Adrenal gland (tissue), 12 donors: ENCODE results near the gene RNF148. TPM values are rescaled to one million over a fixed set of nuclear protein-coding genes. Genes with fewer than 3 reads are reported as not detected.

Experiments
- DNase-seq, 7 donors: peaks; one replicate each; pipeline ENCODE4 v3.0.0-alpha.2; 2019 to 2020
- H3K27ac ChIP-seq, 5 donors: fragments of 200-600 bp; sonication (generic) in 4 of 5; 1 replicate in 3 of 5; 2 replicates in 2 of 5; pipeline versions ENCODE4 v1.5.1 to v1.8.0; 2016 to 2020; ENCODE audit warnings: mild to moderate bottlenecking in 1 of 5
- H3K27me3 ChIP-seq: fragments of 200-600 bp; 2 replicates; pipeline ENCODE4 v1.8.0; 2021
- H3K36me3 ChIP-seq, 2 donors: fragments of 200-600 bp; replicated peaks in 1 of 2; 1 replicate in 1 of 2; 2 replicates in 1 of 2; pipeline versions ENCODE4 v1.5.1 to v1.8.0; 2018 to 2022
- H3K4me1 ChIP-seq, 2 donors: fragments of 200-600 bp; replicated peaks in 1 of 2; 1 replicate in 1 of 2; 2 replicates in 1 of 2; pipeline versions ENCODE4 v1.5.1 to v1.8.0; 2018 to 2021
- H3K4me3 ChIP-seq, 4 donors: fragments of 200-600 bp; sonication (generic) in 3 of 4; one replicate each; pipeline ENCODE4 v1.5.1; 2016 to 2018
- H3K9me3 ChIP-seq, 3 donors: fragments of 200-600 bp; sonication (generic) in 1 of 3; replicated peaks in 1 of 3; 1 replicate in 2 of 3; 2 replicates in 1 of 3; pipeline versions ENCODE4 v1.5.1 to v1.8.0; 2016 to 2021
- POLR2A ChIP-seq, 2 donors: fragments of 450-650 bp; IDR thresholded peaks; one replicate each; pipeline ENCODE4 v1.6.1; 2017; ENCODE audit warnings: antibody characterized with exemption in 2 of 2, mild to moderate bottlenecking in 2 of 2, moderate library complexity in 1 of 2
- WGBS, 4 donors: extraction: QIAGEN DNeasy Blood & Tissue Kit in 2 of 4; methylation state at CpG; one replicate each; pipeline versions ENCODE4 v1.1.5 to v1.1.7; 2013 to 2017; 5-methylcytosine and 5-hydroxymethylcytosine counted together
- intact Hi-C, 2 donors: fragments of 100-400 bp; cut with DNase I; formaldehyde crosslinking; loops; one replicate each; pipeline versions ENCODE4 v1.14.1 to v1.15.0; 2022 to 2023
- polyA plus RNA-seq, 3 donors: library from polyadenylated mRNA; stranded (reverse); fragments of 200-250 nt in 2 of 3; fragments of 350-450 nt in 1 of 3; fragmentation: Illumina TruSeq in 1 of 3; extraction: RNeasy Lipid Tissue Mini Kit (QIAGEN cat#74804) in 1 of 3; gene quantifications; one replicate each; pipeline ENCODE4 v1.2.3, GENCODE V29; 2013 to 2014
- total RNA-seq, 9 donors: library from RNA; depleted of rRNA in 4 of 9; stranded (reverse); fragments of >200 nt in 4 of 9; fragments of 120-200 nt in 1 of 9; fragmentation: NEBNext Ultra II Directional in 1 of 9; extraction: Animal tissue kit (Norgen Biotek cat#: 25700) in 1 of 9; gene quantifications; one replicate each; pipeline versions ENCODE4 v1.1.0 to v1.2.4, GENCODE V29; 2013 to 2023
- TF ChIP-seq, protein P1 (sequence below), 6 experiments: fragments of 450-650 bp in 4 of 6; fragments of 200-600 bp in 2 of 6; sonication (generic) in 1 of 6; IDR thresholded peaks; 1 replicate in 5 of 6; 2 replicates in 1 of 6; pipeline versions ENCODE4 v1.5.1 to v1.8.0; 2016 to 2021; ENCODE audit warnings: antibody characterized with exemption in 6 of 6, mild to moderate bottlenecking in 2 of 6, moderate library complexity in 1 of 6
- donor health status: healthy with polysubstance abuse.
- donor health status: Bipolar disorder and iron deficiency.
- donor health status: DM: yes; HTN: yes; CAD: no.
- donor health status: DM: no; HTN: no; CAD: no.
- donor health status: DM: no; HTN: no; CAD: no.
- donor health status: DM: yes; HTN: yes; CAD: no.

Gene RNF148
- total and polyA plus RNA-seq, 12 donors = 0.20 to 5.0 (median 0.76) TPM; not detected in 1

DNA sequence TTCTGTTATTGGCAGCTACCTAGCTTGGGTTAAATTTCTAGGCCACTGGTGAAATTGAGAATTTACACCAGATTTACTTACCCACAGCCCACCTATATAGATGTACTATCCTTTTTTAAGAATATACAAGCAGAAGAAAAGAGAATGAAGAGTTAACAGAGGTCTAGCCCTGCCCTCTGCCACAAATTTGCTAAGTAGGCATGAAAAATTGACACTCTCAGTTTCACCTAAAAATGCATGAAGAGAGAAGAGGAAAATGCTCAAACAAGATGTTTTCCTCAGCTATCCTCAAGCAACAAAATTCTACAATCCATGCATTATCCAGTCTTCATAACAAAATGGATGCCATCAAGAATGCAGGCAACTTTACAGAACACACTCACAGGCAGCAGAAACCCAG is 24.6 kb upstream of the RNF148 start:
- no peaks in the 10 kb centered on the region for H3K9me3 ChIP-seq
- H3K4me1 ChIP-seq = no peaks in the 10 kb centered on the region
- H3K27me3 ChIP-seq = no peaks in the 10 kb centered on the region
- no peaks in the 10 kb centered on the region for H3K36me3 ChIP-seq
- no peak for DNase-seq
- H3K27ac ChIP-seq = no peak overlapping the region
- no peak overlapping the region for H3K4me3 ChIP-seq
- TF ChIP-seq, protein P1, sequence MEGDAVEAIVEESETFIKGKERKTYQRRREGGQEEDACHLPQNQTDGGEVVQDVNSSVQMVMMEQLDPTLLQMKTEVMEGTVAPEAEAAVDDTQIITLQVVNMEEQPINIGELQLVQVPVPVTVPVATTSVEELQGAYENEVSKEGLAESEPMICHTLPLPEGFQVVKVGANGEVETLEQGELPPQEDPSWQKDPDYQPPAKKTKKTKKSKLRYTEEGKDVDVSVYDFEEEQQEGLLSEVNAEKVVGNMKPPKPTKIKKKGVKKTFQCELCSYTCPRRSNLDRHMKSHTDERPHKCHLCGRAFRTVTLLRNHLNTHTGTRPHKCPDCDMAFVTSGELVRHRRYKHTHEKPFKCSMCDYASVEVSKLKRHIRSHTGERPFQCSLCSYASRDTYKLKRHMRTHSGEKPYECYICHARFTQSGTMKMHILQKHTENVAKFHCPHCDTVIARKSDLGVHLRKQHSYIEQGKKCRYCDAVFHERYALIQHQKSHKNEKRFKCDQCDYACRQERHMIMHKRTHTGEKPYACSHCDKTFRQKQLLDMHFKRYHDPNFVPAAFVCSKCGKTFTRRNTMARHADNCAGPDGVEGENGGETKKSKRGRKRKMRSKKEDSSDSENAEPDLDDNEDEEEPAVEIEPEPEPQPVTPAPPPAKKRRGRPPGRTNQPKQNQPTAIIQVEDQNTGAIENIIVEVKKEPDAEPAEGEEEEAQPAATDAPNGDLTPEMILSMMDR (IDR thresholded peaks at IDR 0.05) = no peak
- intact Hi-C loops = no loop called here

DNA sequence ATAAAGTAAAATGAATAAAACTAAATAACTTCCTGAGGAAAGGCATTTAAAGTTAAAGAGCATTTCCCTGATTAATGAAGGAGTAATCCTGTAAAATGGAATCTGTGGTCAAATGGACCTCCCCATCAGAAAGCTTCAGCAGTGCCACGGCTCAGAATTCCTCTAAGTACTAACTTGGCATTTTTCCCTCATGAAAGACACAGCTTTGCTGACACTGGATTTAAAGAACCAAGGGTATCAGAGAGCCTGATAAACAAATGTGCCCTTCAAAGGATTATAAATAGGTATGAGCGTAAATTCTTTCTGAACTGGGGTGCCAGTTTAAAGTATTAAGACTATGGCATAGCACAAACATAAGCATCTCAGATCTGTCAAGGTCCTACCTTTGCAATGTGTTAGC is 24.2 kb upstream of the RNF148 start:
- H3K4me3 ChIP-seq = no peak overlapping the region
- no peak for TF ChIP-seq POLR2A (IDR thresholded peaks at IDR 0.05)
- TF ChIP-seq, protein P1 (IDR thresholded peaks at IDR 0.05) = no peak
- no peaks in the 10 kb centered on the region for H3K27me3 ChIP-seq
- no peaks in the 10 kb centered on the region for H3K4me1 ChIP-seq
- no peaks in the 10 kb centered on the region for H3K36me3 ChIP-seq
- H3K9me3 ChIP-seq = no peaks in the 10 kb centered on the region
- DNase-seq = no peak
- intact Hi-C loops = no loop called here
- no peak overlapping the region for H3K27ac ChIP-seq
- 47 to 56% (median 55%) methylated on average over 2 of the region's 2 CpGs for WGBS, 4 donors

DNA sequence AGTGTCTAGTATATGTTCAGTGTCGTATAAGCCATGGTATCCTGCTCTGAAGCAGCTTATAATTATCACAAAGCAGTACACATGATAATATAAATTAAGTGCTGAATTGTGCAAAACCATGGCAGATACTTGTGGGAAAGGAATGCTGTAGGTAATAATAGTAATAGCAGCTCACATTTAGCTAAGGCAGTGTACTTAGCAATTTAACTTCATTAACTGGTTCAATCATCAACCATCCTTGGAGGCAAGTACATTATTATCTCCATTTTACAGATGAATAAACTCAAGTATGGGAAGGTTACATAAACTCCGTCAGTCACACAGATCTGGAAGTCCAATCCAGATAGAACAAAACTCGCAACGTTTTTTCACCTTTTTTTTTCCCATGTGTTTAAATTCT is 21.6 kb upstream of the RNF148 start:
- H3K27me3 ChIP-seq = no peaks in the 10 kb centered on the region
- no peak overlapping the region for H3K4me3 ChIP-seq
- H3K36me3 ChIP-seq = no peaks in the 10 kb centered on the region
- intact Hi-C loops = no loop called here
- H3K27ac ChIP-seq = no peak overlapping the region
- no peaks in the 10 kb centered on the region for H3K4me1 ChIP-seq
- WGBS, 4 donors = 86 to 90% (median 87%) methylated on average over 4 of the region's 4 CpGs
- TF ChIP-seq, protein P1 (IDR thresholded peaks at IDR 0.05) = no peak
- no peak for TF ChIP-seq POLR2A (IDR thresholded peaks at IDR 0.05)
- H3K9me3 ChIP-seq = no peaks in the 10 kb centered on the region
- no peak for DNase-seq

DNA sequence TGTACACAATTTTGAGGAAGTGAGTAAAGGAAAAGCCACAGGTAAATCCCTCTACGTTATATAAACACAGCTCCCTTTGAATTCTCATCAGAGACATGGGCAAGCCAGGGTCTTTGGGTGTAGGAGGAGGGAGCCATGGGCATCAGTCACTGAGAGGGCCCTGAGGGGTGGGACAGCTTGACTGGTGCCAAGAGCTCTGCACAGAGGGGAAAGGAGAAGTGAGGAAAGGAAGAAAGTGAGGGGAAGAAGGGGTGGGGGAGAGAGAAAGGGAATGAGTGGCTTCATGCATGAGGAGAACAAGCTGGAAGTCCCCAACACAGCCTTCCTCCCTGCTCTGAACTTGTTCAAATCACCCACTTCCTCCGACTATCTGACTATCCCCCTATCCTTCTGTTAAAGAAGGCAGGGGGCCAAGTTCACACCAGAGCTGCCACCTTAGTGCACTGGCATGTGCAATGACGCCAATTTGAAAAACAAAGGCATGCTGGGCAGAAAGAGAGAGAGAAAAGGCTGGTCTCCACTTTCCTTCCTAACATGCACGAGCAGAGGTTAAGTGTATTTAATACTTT is 16.4 kb upstream of the RNF148 start:
- WGBS, 4 donors = 84 to 91% (median 86%) methylated on average over 4 of the region's 4 CpGs
- Histone ChIP-seq H3K36me3 (no peaks in the 10 kb centered on the region), H3K9me3 (no peaks in the 10 kb centered on the region), H3K4me1 (no peaks in the 10 kb centered on the region), H3K27ac (no peak overlapping the region), H3K4me3 (no peak overlapping the region), H3K27me3 (no peaks in the 10 kb centered on the region)
- DNase-seq = no peak
- TF ChIP-seq POLR2A (IDR thresholded peaks at IDR 0.05) = no peak
- TF ChIP-seq, protein P1 (IDR thresholded peaks at IDR 0.05) = no peak
- intact Hi-C loops = no loop called here
